ENCODE data around the gene SHISA3.

Gene SHISA3

DNA sequence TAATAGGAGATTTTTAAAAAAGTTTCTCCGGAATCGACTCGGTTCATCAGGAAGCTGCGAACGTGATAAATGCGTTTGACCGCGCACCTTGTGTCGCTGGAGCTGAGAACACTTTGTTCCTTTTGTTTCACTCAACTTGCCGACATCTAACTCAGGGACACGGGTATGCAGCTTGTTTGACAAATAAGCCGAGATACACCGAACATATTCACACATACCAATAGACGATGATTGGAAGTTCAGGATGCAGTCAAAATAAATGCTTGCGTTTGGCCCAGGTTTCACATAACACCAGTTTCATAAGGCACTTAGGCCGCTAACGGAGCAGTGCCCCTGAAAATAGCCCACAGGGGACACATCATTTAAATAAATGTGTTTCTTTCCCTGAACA, 932 bp upstream of the SHISA3 start:
- Histone ChIP-seq H3K9me3 (replicated peaks in 1 of 2; ENCODE audit: control insufficient read depth in 2 of 2, insufficient read depth in 1 of 2, low read depth in 1 of 2, low read length in 2 of 2) (no peaks in the 10 kb centered on the region), H3K4ac (ENCODE audit: low read length) (no peak overlapping the region), H3K27me3 (ENCODE audit: control insufficient read depth in 3 of 3, insufficient read depth in 3 of 3, low read depth in 1 of 3, low read length in 3 of 3) (peaks cover 9 to 78% (median 54%) of the 10 kb centered on the region in 3 experiments), H3K4me3 (ENCODE audit: low read length in 2 of 2) (no peak overlapping the region), H3K18ac (ENCODE audit: low read length) (no peak overlapping the region), H4K91ac (ENCODE audit: low read depth, low read length, poor library complexity) (no peak overlapping the region), H3K27ac (replicated peaks; ENCODE audit: low read length) (no peak overlapping the region), H3K9ac (ENCODE audit: low read depth, low read length, poor library complexity) (no peak overlapping the region), H3K14ac (ENCODE audit: low read length) (no peak overlapping the region), H2AFZ (ENCODE audit: low read length) (peak overlapping the region; percentile 91), H2AK5ac (ENCODE audit: low read depth, low read length) (no peak overlapping the region), H3K4me1 (ENCODE audit: control insufficient read depth in 2 of 2, insufficient read depth in 1 of 2, low read depth in 1 of 2, low read length in 2 of 2) (peaks cover 8 to 15% of the 10 kb centered on the region in 2 donors), H3K36me3 (replicated peaks in 1 of 2; ENCODE audit: control insufficient read depth in 2 of 2, insufficient read depth in 2 of 2, low read length in 2 of 2) (no peaks in the 10 kb centered on the region), H3K79me1 (ENCODE audit: low read depth, low read length) (no peaks in the 10 kb centered on the region), H2BK120ac (ENCODE audit: low read depth, low read length) (no peak overlapping the region), H3K23ac (ENCODE audit: low read depth, low read length, poor library complexity) (no peak overlapping the region), H2BK5ac (ENCODE audit: low read length) (no peak overlapping the region), H3K4me2 (ENCODE audit: insufficient read depth, low read length, poor library complexity, severe bottlenecking) (peak overlapping the region; percentile 97), H2BK12ac (ENCODE audit: low read length) (no peak overlapping the region), H4K8ac (ENCODE audit: low read depth, low read length) (no peak overlapping the region), H2BK15ac (ENCODE audit: low read length) (no peak overlapping the region)
- peak; percentile 52 for DNase-seq (ENCODE audit: low spot score)
- WGBS, 2 donors (ENCODE audit: extremely low coverage in 2 of 2, insufficient read length in 2 of 2, insufficient replicate concordance in 1 of 2): no CpG with 5 or more reads among the region's 17 CpGs

DNA sequence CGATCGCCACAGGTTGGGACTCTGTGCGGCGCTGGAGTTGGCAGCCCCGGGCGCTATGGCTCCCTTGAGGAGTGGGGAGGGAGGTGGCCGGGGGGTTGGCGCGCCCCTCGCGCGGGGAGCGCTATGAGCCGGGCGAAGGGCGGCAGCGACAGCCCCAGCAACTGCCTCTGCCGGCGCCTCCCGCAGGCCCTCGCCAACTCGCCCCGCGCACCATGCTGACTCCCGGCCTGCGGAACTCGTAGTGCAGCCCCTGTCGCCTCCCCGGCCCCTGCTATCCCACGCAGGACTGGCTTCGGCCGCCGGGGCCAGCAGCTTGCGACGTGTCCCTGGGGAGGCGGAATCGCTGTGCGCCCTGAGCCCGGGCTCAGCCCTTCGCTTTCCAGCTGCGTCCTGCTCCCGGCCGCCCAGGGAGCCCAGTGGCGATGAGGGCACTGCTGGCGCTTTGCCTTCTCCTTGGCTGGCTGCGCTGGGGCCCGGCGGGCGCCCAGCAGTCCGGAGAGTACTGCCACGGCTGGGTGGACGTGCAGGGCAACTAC, 415 bp downstream of the SHISA3 start:
- H2BK120ac ChIP-seq (ENCODE audit: low read depth, low read length): no peak overlapping the region
- H3K36me3 ChIP-seq (replicated peaks in 1 of 2; ENCODE audit: control insufficient read depth in 2 of 2, insufficient read depth in 2 of 2, low read length in 2 of 2): no peaks in the 10 kb centered on the region
- peak overlapping the region; percentile 92 for H3K18ac ChIP-seq (ENCODE audit: low read length)
- WGBS, 2 donors (ENCODE audit: extremely low coverage in 2 of 2, insufficient read length in 2 of 2, insufficient replicate concordance in 1 of 2): no CpG with 5 or more reads among the region's 52 CpGs
- H3K4me1 ChIP-seq (ENCODE audit: control insufficient read depth in 2 of 2, insufficient read depth in 1 of 2, low read depth in 1 of 2, low read length in 2 of 2): peaks cover 8 to 15% of the 10 kb centered on the region in 2 donors
- H3K4me2 ChIP-seq (ENCODE audit: insufficient read depth, low read length, poor library complexity, severe bottlenecking): peak overlapping the region; percentile 97
- no peak overlapping the region for H2BK12ac ChIP-seq (ENCODE audit: low read length)
- H4K91ac ChIP-seq (ENCODE audit: low read depth, low read length, poor library complexity): no peak overlapping the region
- peak overlapping the region in 1 of 2 donors; percentile 76 for H3K4me3 ChIP-seq (ENCODE audit: low read length in 2 of 2)
- peak overlapping the region; percentile 86 for H3K9ac ChIP-seq (ENCODE audit: low read depth, low read length, poor library complexity)
- H2AFZ ChIP-seq (ENCODE audit: low read length): peak overlapping the region; percentile 91
- peak overlapping the region; percentile 22 for H2BK15ac ChIP-seq (ENCODE audit: low read length)
- peak overlapping the region; percentile 86 for H3K14ac ChIP-seq (ENCODE audit: low read length)
- H4K8ac ChIP-seq (ENCODE audit: low read depth, low read length): no peak overlapping the region
- H3K79me1 ChIP-seq (ENCODE audit: low read depth, low read length): no peaks in the 10 kb centered on the region
- no peaks in the 10 kb centered on the region for H3K9me3 ChIP-seq (replicated peaks in 1 of 2; ENCODE audit: control insufficient read depth in 2 of 2, insufficient read depth in 1 of 2, low read depth in 1 of 2, low read length in 2 of 2)
- H3K23ac ChIP-seq (ENCODE audit: low read depth, low read length, poor library complexity): peak overlapping the region; percentile 87
- peaks cover 9 to 71% (median 54%) of the 10 kb centered on the region in 3 experiments for H3K27me3 ChIP-seq (ENCODE audit: control insufficient read depth in 3 of 3, insufficient read depth in 3 of 3, low read depth in 1 of 3, low read length in 3 of 3)
- H3K4ac ChIP-seq (ENCODE audit: low read length): no peak overlapping the region
- peak; percentile 35 for DNase-seq (ENCODE audit: low spot score)
- no peak overlapping the region for H3K27ac ChIP-seq (replicated peaks; ENCODE audit: low read length)
- peak overlapping the region; percentile 52 for H2AK5ac ChIP-seq (ENCODE audit: low read depth, low read length)
- H2BK5ac ChIP-seq (ENCODE audit: low read length): peak overlapping the region; percentile 21

DNA sequence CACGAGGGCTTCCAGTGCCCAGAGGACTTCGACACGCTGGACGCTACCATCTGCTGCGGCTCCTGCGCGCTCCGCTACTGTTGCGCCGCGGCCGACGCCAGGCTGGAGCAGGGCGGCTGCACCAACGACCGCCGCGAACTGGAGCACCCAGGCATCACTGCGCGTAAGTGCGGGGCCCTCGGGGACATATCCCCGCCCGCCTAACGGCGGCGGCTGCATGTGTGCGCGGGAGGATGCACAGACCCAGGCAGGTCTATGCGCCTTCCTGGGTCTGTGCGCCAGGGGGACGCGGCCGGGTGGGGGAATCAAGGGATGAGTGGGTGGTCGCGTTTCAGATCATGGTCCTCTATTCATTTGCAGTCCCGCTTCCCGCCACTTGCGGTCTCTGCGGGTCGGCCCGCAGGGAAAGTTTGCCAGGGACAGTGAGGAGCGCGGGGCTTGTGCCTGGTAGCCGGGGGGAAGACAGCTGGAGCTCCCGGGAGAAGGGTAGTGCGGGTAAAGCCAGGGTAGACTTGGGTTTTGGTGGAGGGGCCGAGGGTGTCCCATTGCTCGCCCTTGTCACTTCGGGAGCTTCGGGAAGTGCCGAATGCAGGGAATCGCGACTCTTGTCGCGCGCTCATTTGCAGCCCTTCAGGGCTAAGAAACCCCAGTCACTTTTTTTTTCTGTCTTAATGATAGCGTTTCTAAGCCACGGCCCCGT, 1.0 kb downstream of the SHISA3 start:
- H3K4me2 ChIP-seq (ENCODE audit: insufficient read depth, low read length, poor library complexity, severe bottlenecking): peak overlapping the region; percentile 97
- H3K4me3 ChIP-seq (ENCODE audit: low read length in 2 of 2): peak overlapping the region in 1 of 2 donors; percentile 76
- peak overlapping the region; percentile 91 for H2AFZ ChIP-seq (ENCODE audit: low read length)
- H4K91ac ChIP-seq (ENCODE audit: low read depth, low read length, poor library complexity): no peak overlapping the region
- peak overlapping the region; percentile 22 for H2BK15ac ChIP-seq (ENCODE audit: low read length)
- no peak overlapping the region for H4K8ac ChIP-seq (ENCODE audit: low read depth, low read length)
- H2AK5ac ChIP-seq (ENCODE audit: low read depth, low read length): no peak overlapping the region
- no CpG with 5 or more reads among the region's 60 CpGs for WGBS, 2 donors (ENCODE audit: extremely low coverage in 2 of 2, insufficient read length in 2 of 2, insufficient replicate concordance in 1 of 2)
- peak overlapping the region; percentile 21 for H2BK5ac ChIP-seq (ENCODE audit: low read length)
- H3K4me1 ChIP-seq (ENCODE audit: control insufficient read depth in 2 of 2, insufficient read depth in 1 of 2, low read depth in 1 of 2, low read length in 2 of 2): peaks cover 8 to 15% of the 10 kb centered on the region in 2 donors
- H2BK12ac ChIP-seq (ENCODE audit: low read length): peak overlapping the region; percentile 46
- DNase-seq (ENCODE audit: low spot score): peak; percentile 54
- H3K27me3 ChIP-seq (ENCODE audit: control insufficient read depth in 3 of 3, insufficient read depth in 3 of 3, low read depth in 1 of 3, low read length in 3 of 3): peaks cover 9 to 73% (median 54%) of the 10 kb centered on the region in 3 experiments
- peak overlapping the region; percentile 92 for H3K18ac ChIP-seq (ENCODE audit: low read length)
- H3K9me3 ChIP-seq (replicated peaks in 1 of 2; ENCODE audit: control insufficient read depth in 2 of 2, insufficient read depth in 1 of 2, low read depth in 1 of 2, low read length in 2 of 2): no peaks in the 10 kb centered on the region
- no peak overlapping the region for H2BK120ac ChIP-seq (ENCODE audit: low read depth, low read length)
- peak overlapping the region; percentile 86 for H3K14ac ChIP-seq (ENCODE audit: low read length)
- H3K36me3 ChIP-seq (replicated peaks in 1 of 2; ENCODE audit: control insufficient read depth in 2 of 2, insufficient read depth in 2 of 2, low read length in 2 of 2): no peaks in the 10 kb centered on the region
- H3K27ac ChIP-seq (replicated peaks; ENCODE audit: low read length): no peak overlapping the region
- H3K23ac ChIP-seq (ENCODE audit: low read depth, low read length, poor library complexity): peak overlapping the region; percentile 87
- H3K9ac ChIP-seq (ENCODE audit: low read depth, low read length, poor library complexity): peak overlapping the region; percentile 86
- H3K4ac ChIP-seq (ENCODE audit: low read length): no peak overlapping the region
- no peaks in the 10 kb centered on the region for H3K79me1 ChIP-seq (ENCODE audit: low read depth, low read length)

GRCh38 chr4:42398871-42399331, 1.6 kb downstream of the SHISA3 start:
- no peak overlapping the region for H2BK12ac ChIP-seq (ENCODE audit: low read length)
- no CpG with 5 or more reads among the region's 24 CpGs for WGBS, 2 donors (ENCODE audit: extremely low coverage in 2 of 2, insufficient read length in 2 of 2, insufficient replicate concordance in 1 of 2)
- no peak overlapping the region for H3K14ac ChIP-seq (ENCODE audit: low read length)

More at GRCh38 chr4:42398871-42399331, 1.6 kb downstream of the SHISA3 start:
- H3K4me3 ChIP-seq (ENCODE audit: low read length in 2 of 2): peak overlapping the region in 1 of 2 donors; percentile 68
- no peak overlapping the region for H2BK15ac ChIP-seq (ENCODE audit: low read length)
- no peak overlapping the region for H3K18ac ChIP-seq (ENCODE audit: low read length)
- peak overlapping the region; percentile 97 for H3K4me2 ChIP-seq (ENCODE audit: insufficient read depth, low read length, poor library complexity, severe bottlenecking)
- no peak overlapping the region for H3K27ac ChIP-seq (replicated peaks; ENCODE audit: low read length)
- H4K91ac ChIP-seq (ENCODE audit: low read depth, low read length, poor library complexity): no peak overlapping the region
- no peak overlapping the region for H2BK120ac ChIP-seq (ENCODE audit: low read depth, low read length)
- peaks cover 9 to 74% (median 54%) of the 10 kb centered on the region in 3 experiments for H3K27me3 ChIP-seq (ENCODE audit: control insufficient read depth in 3 of 3, insufficient read depth in 3 of 3, low read depth in 1 of 3, low read length in 3 of 3)
- H3K9me3 ChIP-seq (replicated peaks in 1 of 2; ENCODE audit: control insufficient read depth in 2 of 2, insufficient read depth in 1 of 2, low read depth in 1 of 2, low read length in 2 of 2): no peaks in the 10 kb centered on the region
- peak; percentile 57 for DNase-seq (ENCODE audit: low spot score)
- no peak overlapping the region for H2AK5ac ChIP-seq (ENCODE audit: low read depth, low read length)
- H3K4me1 ChIP-seq (ENCODE audit: control insufficient read depth in 2 of 2, insufficient read depth in 1 of 2, low read depth in 1 of 2, low read length in 2 of 2): peaks cover 8 to 15% of the 10 kb centered on the region in 2 donors
- peak overlapping the region; percentile 91 for H2AFZ ChIP-seq (ENCODE audit: low read length)
- H3K79me1 ChIP-seq (ENCODE audit: low read depth, low read length): no peaks in the 10 kb centered on the region
- H4K8ac ChIP-seq (ENCODE audit: low read depth, low read length): no peak overlapping the region
- no peak overlapping the region for H3K4ac ChIP-seq (ENCODE audit: low read length)
- H3K9ac ChIP-seq (ENCODE audit: low read depth, low read length, poor library complexity): no peak overlapping the region
- H3K36me3 ChIP-seq (replicated peaks in 1 of 2; ENCODE audit: control insufficient read depth in 2 of 2, insufficient read depth in 2 of 2, low read length in 2 of 2): no peaks in the 10 kb centered on the region
- H3K23ac ChIP-seq (ENCODE audit: low read depth, low read length, poor library complexity): no peak overlapping the region
- H2BK5ac ChIP-seq (ENCODE audit: low read length): no peak overlapping the region
